Measurements from ENCODE around the gene MALRD1. TPM values are rescaled to one million over a fixed set of nuclear protein-coding genes. Genes with fewer than 3 reads are reported as not detected.

MALRD1 gene
- total and polyA plus RNA-seq, 2 experiments from 2014 or later: 17.8 to 52.6 TPM

DNA sequence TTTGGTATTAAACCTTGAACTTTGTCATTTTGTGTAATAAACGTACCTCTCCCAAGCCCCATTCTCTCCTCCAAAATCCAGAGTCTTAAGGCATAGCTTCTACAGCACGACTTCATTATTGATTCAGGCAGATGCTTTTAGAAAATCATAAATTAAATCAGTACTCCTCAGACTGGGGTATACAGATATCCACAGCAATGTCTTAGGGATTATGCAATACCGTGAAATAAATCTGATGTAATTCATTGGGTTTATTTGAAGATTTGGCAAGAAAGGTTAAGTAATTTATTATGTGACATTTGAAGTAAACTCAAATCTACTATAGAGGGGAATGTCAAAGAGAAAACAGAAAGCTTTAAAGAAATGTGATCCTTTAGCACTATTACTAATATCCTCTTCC, 521.5 kb downstream of the MALRD1 start:
- Histone ChIP-seq H3K79me2 (no peaks in the 10 kb centered on the region), H3K4me2 (no peak overlapping the region), H2AFZ (no peak overlapping the region), H3K4me1 (ENCODE audit: insufficient read depth) (no peaks in the 10 kb centered on the region), H3K9me2 (replicated peaks; ENCODE audit: insufficient read depth) (no peaks in the 10 kb centered on the region), H3K27ac (no peak overlapping the region), H3K9me3 (ENCODE audit: low read depth) (no peaks in the 10 kb centered on the region), H3K36me3 (replicated peaks; ENCODE audit: insufficient read depth, low read depth) (no peaks in the 10 kb centered on the region), H3K4me3 (no peak overlapping the region), H4K20me1 (ENCODE audit: insufficient read depth, poor library complexity, severe bottlenecking) (no peaks in the 10 kb centered on the region), H3K27me3 (no peaks in the 10 kb centered on the region)
- TF ChIP-seq, protein P1, sequence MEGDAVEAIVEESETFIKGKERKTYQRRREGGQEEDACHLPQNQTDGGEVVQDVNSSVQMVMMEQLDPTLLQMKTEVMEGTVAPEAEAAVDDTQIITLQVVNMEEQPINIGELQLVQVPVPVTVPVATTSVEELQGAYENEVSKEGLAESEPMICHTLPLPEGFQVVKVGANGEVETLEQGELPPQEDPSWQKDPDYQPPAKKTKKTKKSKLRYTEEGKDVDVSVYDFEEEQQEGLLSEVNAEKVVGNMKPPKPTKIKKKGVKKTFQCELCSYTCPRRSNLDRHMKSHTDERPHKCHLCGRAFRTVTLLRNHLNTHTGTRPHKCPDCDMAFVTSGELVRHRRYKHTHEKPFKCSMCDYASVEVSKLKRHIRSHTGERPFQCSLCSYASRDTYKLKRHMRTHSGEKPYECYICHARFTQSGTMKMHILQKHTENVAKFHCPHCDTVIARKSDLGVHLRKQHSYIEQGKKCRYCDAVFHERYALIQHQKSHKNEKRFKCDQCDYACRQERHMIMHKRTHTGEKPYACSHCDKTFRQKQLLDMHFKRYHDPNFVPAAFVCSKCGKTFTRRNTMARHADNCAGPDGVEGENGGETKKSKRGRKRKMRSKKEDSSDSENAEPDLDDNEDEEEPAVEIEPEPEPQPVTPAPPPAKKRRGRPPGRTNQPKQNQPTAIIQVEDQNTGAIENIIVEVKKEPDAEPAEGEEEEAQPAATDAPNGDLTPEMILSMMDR (IDR thresholded peaks at IDR 0.05; ENCODE audit: poor library complexity): no peak
- TF ChIP-seq EZH2 (IDR thresholded peaks at IDR 0.05; ENCODE audit: borderline replicate concordance) (no peak), EZH2phosphoT487 (IDR thresholded peaks at IDR 0.05; ENCODE audit: low read depth, severe bottlenecking, unreplicated experiment) (no peak)
- 48% methylated on average over 3 of the region's 3 CpGs for WGBS (ENCODE audit: low lambda C conversion rate, missing lambda C conversion rate)
- no peak for DNase-seq (ENCODE audit: low spot score)

- no peaks in the 10 kb centered on the region for H3K27me3 ChIP-seq
- no peak overlapping the region for H3K27ac ChIP-seq
- H3K9me3 ChIP-seq (ENCODE audit: low read depth): no peaks in the 10 kb centered on the region
- H4K20me1 ChIP-seq (ENCODE audit: insufficient read depth, poor library complexity, severe bottlenecking): no peaks in the 10 kb centered on the region
- H3K4me3 ChIP-seq: no peak overlapping the region
- TF ChIP-seq, protein P1 (IDR thresholded peaks at IDR 0.05; ENCODE audit: poor library complexity): no peak
- TF ChIP-seq EZH2phosphoT487 (IDR thresholded peaks at IDR 0.05; ENCODE audit: low read depth, severe bottlenecking, unreplicated experiment) (no peak), EZH2 (IDR thresholded peaks at IDR 0.05; ENCODE audit: borderline replicate concordance) (no peak)
- H3K4me1 ChIP-seq (ENCODE audit: insufficient read depth): no peaks in the 10 kb centered on the region
- no peaks in the 10 kb centered on the region for H3K79me2 ChIP-seq
- WGBS (ENCODE audit: low lambda C conversion rate, missing lambda C conversion rate): 64% methylated on average over 1 of the region's 1 CpG
- H3K9me2 ChIP-seq (replicated peaks; ENCODE audit: insufficient read depth): no peaks in the 10 kb centered on the region
- DNase-seq (ENCODE audit: low spot score): no peak
- no peak overlapping the region for H2AFZ ChIP-seq
- H3K36me3 ChIP-seq (replicated peaks; ENCODE audit: insufficient read depth, low read depth): no peaks in the 10 kb centered on the region
- H3K4me2 ChIP-seq: no peak overlapping the region
Observed at GRCh38 chr10:19570991-19571390, 522.4 kb downstream of the MALRD1 start.

GRCh38 chr10:19572056-19572455, 523.5 kb downstream of the MALRD1 start:
- H3K27me3 ChIP-seq: no peaks in the 10 kb centered on the region

More at GRCh38 chr10:19572056-19572455, 523.5 kb downstream of the MALRD1 start:
- no peak for DNase-seq (ENCODE audit: low spot score)
- H4K20me1 ChIP-seq (ENCODE audit: insufficient read depth, poor library complexity, severe bottlenecking): no peaks in the 10 kb centered on the region
- no peaks in the 10 kb centered on the region for H3K9me2 ChIP-seq (replicated peaks; ENCODE audit: insufficient read depth)
- no peak overlapping the region for H3K4me2 ChIP-seq
- H3K9me3 ChIP-seq (ENCODE audit: low read depth): no peaks in the 10 kb centered on the region
- peak overlapping the region; percentile 14 for H3K27ac ChIP-seq
- H3K4me3 ChIP-seq: no peak overlapping the region
- H3K4me1 ChIP-seq (ENCODE audit: insufficient read depth): no peaks in the 10 kb centered on the region
- H3K79me2 ChIP-seq: no peaks in the 10 kb centered on the region
- H3K36me3 ChIP-seq (replicated peaks; ENCODE audit: insufficient read depth, low read depth): no peaks in the 10 kb centered on the region
- WGBS (ENCODE audit: low lambda C conversion rate, missing lambda C conversion rate): 84% methylated on average over 4 of the region's 4 CpGs
- TF ChIP-seq EZH2 (IDR thresholded peaks at IDR 0.05; ENCODE audit: borderline replicate concordance) (no peak), EZH2phosphoT487 (IDR thresholded peaks at IDR 0.05; ENCODE audit: low read depth, severe bottlenecking, unreplicated experiment) (no peak)
- TF ChIP-seq, protein P1 (IDR thresholded peaks at IDR 0.05; ENCODE audit: poor library complexity): no peak
- no peak overlapping the region for H2AFZ ChIP-seq
